ENCODE measurements around the gene H1-8. TPM values are rescaled to one million over a fixed set of nuclear protein-coding genes. Genes with fewer than 3 reads are reported as not detected.
"Not testable (repeated sequence)": the region's sequence is repeated elsewhere in the genome, so short reads cannot be mapped to it uniquely, and the experiment has no call there.

The H1-8 gene
- total RNA-seq, 3 donors from 2014 or later, result not detected

DNA sequence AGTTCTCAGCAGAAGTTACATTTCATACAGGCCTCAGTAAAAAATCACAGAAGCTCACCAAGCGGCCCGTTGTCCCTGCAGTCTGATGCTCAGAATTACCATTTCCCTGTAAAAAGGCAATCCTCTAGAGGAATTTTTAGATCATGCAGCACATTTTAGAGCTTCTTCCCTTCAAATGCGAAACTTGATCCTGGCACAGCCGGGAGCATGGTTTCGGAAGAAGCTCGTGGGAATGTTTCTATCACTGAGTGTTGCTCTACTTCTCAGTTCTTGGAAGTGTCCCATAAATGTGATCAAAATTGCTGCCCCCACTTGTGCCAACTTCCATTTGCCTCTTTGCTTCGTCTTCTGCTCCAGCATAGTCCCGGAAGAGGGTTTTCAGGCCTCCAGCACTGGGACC is 3.8 kb upstream of the H1-8 start:
- no peaks in the 10 kb centered on the region for H3K4me1 ChIP-seq (ENCODE audit: low read depth)
- no peak for ATAC-seq
- TF ChIP-seq, protein P1, sequence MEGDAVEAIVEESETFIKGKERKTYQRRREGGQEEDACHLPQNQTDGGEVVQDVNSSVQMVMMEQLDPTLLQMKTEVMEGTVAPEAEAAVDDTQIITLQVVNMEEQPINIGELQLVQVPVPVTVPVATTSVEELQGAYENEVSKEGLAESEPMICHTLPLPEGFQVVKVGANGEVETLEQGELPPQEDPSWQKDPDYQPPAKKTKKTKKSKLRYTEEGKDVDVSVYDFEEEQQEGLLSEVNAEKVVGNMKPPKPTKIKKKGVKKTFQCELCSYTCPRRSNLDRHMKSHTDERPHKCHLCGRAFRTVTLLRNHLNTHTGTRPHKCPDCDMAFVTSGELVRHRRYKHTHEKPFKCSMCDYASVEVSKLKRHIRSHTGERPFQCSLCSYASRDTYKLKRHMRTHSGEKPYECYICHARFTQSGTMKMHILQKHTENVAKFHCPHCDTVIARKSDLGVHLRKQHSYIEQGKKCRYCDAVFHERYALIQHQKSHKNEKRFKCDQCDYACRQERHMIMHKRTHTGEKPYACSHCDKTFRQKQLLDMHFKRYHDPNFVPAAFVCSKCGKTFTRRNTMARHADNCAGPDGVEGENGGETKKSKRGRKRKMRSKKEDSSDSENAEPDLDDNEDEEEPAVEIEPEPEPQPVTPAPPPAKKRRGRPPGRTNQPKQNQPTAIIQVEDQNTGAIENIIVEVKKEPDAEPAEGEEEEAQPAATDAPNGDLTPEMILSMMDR (IDR thresholded peaks at IDR 0.05), result no peak

DNA sequence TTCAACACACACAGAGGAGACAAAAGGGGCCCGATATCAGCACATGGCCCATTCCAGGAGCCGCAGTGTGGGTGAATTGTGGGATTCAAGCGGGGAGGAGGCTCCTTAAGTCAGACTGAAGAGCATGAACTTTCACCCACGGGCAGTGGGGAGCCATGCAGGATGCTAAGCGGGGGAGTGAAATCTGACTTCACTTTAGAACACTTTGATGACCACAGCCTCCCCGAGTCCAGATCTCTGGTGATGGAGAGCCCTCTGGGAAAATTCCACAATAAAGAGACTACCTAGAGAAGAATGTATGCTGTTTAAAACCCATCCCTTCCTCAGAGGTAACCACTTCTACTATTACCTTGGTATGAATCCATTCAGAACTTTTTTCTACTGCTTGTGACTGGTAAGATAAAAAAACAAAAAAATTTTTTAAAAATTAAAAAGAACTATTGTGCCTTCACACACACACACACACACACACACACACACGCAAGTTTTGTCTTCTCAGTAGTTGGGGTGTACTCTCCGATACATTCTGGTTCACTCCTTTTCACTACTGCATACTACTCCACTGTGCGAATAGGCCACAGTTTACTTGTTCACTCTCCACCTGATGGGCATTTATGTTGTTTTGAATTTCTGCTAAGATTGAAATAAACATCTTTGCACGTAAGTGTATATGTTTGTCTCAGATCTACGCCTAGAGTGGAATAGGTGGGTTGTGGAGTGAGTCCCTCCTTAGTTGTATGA is 2.0 kb upstream of the H1-8 start:
- Histone ChIP-seq H3K9me3 (no peaks in the 10 kb centered on the region), H3K36me3 (ENCODE audit: low read depth) (no peaks in the 10 kb centered on the region), H3K4me3 (no peak overlapping the region), H3K4me1 (ENCODE audit: low read depth) (no peaks in the 10 kb centered on the region)
- TF ChIP-seq, protein P1 (IDR thresholded peaks at IDR 0.05), result no peak
- ATAC-seq (no peak), DNase-seq (no peak)
- intact Hi-C loops (cut with DNase I, micrococcal nuclease), result no loop called here

More for the DNA sequence above, 3.8 kb upstream of the H1-8 start:
- intact Hi-C loops (cut with DNase I, micrococcal nuclease), result no loop called here
- Histone ChIP-seq H3K4me3 (no peak overlapping the region), H3K36me3 (ENCODE audit: low read depth) (no peaks in the 10 kb centered on the region), H3K9me3 (no peaks in the 10 kb centered on the region)
- no peak for DNase-seq

DNA sequence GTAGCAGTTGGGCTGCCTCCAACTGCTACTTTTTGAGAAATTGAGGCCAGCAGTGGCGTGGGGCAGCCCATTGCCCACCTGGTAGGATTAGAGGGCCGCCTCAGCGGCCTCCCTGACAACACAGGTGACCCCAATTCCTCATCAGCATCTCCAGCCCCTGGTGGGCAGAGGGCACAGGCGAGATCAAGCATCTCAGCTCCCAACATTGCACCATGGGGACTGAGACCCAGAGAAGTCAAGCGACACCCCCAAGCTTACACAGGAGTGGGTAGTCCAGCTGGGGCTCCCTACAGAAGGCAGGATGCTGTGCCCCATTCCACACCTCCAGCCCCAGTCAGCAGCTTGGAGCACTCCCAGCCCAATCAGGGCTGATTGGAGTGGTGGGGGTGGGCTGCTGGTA is 228 bp upstream of the H1-8 start:
- TF ChIP-seq, protein P1 (IDR thresholded peaks at IDR 0.05), result no peak
- intact Hi-C loops (cut with DNase I, micrococcal nuclease), result no loop called here
- Histone ChIP-seq H3K36me3 (ENCODE audit: low read depth) (no peaks in the 10 kb centered on the region), H3K4me1 (ENCODE audit: low read depth) (no peaks in the 10 kb centered on the region), H3K4me3 (no peak overlapping the region), H3K9me3 (no peaks in the 10 kb centered on the region)
- no peak for DNase-seq
- no peak for ATAC-seq

DNA sequence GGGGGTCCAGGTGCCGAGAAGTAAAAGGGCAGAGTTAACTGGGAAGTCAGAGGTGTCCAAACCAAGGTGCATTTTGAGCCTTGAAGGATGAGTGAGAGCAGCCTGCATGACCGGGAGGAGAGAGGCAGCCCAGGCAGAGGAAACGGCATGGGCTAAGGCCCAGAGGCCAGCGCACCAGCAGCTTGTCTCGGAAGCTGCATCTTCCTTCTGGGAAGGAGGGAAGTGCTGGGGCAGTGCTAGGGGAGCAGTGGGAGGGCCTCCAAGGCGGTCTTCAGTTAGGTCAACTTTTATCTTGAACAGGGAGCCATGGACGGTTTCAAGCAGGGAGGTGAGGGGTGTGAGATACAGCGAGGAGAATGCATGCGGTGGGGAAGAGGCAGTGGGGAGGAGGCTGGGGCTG is 1.0 kb downstream of the H1-8 start:
- ATAC-seq, result no peak
- intact Hi-C loops (cut with DNase I, micrococcal nuclease), result no loop called here

DNA sequence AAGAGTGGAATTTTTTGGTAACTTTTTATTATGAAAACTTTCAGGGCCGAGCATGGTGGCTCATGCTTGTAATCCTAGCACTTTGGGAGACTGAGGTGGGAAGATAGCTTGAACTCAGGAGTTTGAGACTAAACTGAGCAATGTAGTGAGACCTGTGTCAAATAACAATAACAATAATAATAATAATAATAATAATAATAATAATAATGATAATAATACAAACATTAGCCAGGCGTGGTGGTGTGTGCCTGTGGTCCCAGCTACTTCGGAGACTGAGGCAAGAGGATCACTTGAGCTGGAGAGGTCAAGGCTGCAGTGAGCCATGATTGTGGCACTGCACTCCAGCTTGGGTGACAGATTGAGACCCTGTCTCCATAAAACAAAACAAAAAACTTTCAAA is 3.0 kb downstream of the H1-8 start:
- H3K36me3 ChIP-seq (ENCODE audit: low read depth); DNase-seq; H3K9me3 ChIP-seq; ATAC-seq; H3K4me1 ChIP-seq (ENCODE audit: low read depth); intact Hi-C loops (cut with DNase I, micrococcal nuclease); H3K4me3 ChIP-seq: not testable (repeated sequence)

More for the DNA sequence above, 1.0 kb downstream of the H1-8 start:
- Histone ChIP-seq H3K9me3 (no peaks in the 10 kb centered on the region), H3K36me3 (ENCODE audit: low read depth) (no peaks in the 10 kb centered on the region), H3K4me3 (no peak overlapping the region), H3K4me1 (ENCODE audit: low read depth) (no peaks in the 10 kb centered on the region)
- no peak for DNase-seq
- TF ChIP-seq, protein P1 (IDR thresholded peaks at IDR 0.05), result no peak

DNA sequence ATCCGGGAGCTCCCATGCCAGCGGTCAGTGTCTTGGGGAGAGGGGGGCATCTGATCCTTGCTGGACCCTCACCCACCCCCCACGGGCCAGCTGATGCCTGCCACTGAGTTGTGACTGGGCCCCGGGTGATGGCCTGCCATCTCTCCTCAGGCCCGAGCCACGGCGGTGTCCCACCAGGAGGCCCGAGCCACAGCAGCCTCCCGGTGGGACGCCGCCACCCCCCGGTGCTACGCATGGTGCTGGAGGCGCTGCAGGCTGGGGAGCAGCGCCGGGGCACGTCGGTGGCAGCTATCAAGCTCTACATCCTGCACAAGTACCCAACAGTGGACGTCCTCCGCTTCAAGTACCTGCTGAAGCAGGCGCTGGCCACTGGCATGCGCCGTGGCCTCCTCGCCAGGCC is 4.3 kb downstream of the H1-8 start:
- no peaks in the 10 kb centered on the region for H3K36me3 ChIP-seq (ENCODE audit: low read depth)
- H3K4me1 ChIP-seq (ENCODE audit: low read depth), result no peaks in the 10 kb centered on the region
- TF ChIP-seq, protein P1 (IDR thresholded peaks at IDR 0.05), result no peak
- H3K9me3 ChIP-seq, result no peaks in the 10 kb centered on the region
- no peak for DNase-seq
- intact Hi-C loops (cut with DNase I, micrococcal nuclease), result no loop called here
- no peak overlapping the region for H3K4me3 ChIP-seq
- no peak for ATAC-seq
